T-helper 1 cell treated with Interleukin-12 subunit alpha and Interleukin-12 subunit beta and Interleukin-4 antibody, amounts not matched to agents 30 ng/mL and 1 ng/mL, for 36 hours (primary cell): ENCODE data around the gene DENND1C. TPM values are rescaled to one million over a fixed set of nuclear protein-coding genes. Genes with fewer than 3 reads are reported as not detected.

Source experiments
- intact Hi-C: fragments of 100-400 bp; cut with micrococcal nuclease; formaldehyde crosslinking; loops from one replicate; pipeline ENCODE4 v1.15.1; 2024
- total RNA-seq: library from RNA; stranded (reverse); gene quantifications from 2 replicates; pipeline ENCODE4 v1.2.3, GENCODE V29; 2022

The DENND1C gene
- total RNA-seq, 1 donor from 2014 or later, result 116 TPM

DNA sequence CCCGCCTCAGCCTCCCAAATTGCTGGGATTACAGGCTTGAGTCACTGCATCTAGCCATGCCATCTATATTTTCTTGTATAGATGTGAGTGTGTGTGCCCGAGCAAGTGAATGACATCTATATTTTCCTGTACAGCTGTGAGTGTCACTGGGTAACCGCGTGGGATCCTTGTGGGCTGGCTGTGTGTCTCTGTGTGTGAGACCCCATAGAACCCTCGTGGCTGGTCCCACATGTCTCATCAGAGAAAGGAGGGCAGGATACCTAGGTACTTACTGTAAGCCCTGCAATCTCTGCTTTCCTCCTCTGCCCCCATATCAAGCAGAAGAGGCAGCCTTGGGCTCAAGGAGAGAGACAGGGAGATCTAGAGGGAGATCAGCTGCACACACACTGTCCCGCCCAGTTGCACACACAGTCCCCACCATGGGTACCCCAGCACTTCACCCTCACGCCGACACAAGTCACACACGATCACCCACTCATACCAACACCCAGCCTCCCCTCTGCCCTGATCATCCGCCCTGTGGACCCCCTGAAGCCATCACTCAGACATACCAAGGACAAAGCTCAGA, 655 bp downstream of the DENND1C start:
- intact Hi-C loops, result loop anchor here (1.0 kb wide), 3 partner anchors 21 to 56 kb away; no protein-coding TSS in a partner anchor

DNA sequence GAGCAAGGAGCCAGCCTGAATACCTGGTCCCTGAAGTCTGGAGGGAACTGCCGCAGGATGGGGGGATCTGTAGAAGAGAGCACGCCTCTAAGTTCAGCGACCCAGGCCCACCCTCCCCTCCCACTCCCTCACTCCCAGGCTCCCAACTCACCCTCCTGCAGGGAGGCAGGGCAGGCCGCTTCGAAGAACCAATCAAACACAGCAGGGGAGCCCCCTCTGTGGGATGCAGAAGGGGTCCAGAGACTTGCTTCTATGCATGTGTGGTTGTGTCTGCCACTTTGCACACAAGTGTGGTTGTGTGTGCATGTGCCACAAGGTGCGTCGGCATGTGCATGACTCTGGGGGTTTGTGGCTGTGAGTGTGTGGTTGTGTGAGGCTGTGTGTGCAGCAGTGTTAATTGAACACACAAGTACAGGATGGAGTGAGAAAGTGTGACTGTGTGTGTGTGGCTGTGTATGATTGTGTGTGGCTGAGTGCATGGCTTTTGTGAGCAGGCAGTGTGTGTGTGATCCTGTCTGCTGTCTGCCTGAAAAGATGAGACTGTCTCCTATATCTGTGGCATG, 1.7 kb downstream of the DENND1C start:
- intact Hi-C loops, result no loop called here

DNA sequence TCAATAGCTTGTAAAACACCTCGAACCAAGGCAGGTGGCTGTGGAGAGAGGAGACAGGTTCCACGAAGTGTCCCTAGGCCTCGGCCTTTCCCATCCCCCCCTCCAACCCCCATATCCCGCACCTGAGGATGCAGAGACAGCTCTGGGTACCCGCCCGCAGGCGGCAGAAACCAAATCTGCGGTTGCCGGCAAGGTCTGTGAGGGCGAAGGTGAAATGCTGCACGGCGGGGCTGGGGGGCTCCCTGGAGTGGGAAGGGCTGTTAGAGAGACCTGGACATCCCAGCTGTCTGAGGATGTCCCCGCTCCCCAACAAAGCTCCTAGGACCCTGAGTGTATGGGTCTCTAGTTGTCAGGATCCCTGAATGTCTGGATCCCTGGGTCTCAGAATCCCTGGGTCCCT, 2.8 kb downstream of the DENND1C start:
- intact Hi-C loops, result no loop called here

DNA sequence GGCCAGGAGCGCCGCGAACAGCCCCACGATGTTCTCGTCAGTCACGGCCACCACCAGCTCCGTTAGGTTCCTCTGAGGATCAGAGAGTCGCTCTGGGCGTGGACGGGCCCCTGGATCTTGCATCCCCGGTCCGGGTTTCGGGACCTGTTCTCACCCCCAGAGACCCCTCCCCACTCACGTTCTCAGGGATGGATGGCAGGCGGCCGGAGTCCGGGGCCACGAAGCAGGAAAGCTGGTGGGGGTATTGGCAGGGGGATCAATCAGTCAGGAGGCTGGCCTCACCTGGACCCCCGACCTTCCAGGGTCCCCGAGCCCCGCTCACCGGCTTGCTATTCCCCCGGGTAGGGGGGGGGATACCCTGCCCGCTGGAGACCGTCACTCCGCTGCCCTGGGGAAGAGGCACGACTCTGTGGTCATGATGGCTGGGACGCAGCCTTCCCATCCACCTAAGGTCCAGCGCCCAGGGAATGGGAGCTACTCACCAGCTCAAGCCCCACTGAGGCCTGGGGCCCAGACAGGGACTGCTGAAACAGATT, 4.6 kb downstream of the DENND1C start:
- intact Hi-C loops, result loop anchor here (1.0 kb wide), 2 partner anchors 17 to 39 kb away; no protein-coding TSS in a partner anchor

DNA sequence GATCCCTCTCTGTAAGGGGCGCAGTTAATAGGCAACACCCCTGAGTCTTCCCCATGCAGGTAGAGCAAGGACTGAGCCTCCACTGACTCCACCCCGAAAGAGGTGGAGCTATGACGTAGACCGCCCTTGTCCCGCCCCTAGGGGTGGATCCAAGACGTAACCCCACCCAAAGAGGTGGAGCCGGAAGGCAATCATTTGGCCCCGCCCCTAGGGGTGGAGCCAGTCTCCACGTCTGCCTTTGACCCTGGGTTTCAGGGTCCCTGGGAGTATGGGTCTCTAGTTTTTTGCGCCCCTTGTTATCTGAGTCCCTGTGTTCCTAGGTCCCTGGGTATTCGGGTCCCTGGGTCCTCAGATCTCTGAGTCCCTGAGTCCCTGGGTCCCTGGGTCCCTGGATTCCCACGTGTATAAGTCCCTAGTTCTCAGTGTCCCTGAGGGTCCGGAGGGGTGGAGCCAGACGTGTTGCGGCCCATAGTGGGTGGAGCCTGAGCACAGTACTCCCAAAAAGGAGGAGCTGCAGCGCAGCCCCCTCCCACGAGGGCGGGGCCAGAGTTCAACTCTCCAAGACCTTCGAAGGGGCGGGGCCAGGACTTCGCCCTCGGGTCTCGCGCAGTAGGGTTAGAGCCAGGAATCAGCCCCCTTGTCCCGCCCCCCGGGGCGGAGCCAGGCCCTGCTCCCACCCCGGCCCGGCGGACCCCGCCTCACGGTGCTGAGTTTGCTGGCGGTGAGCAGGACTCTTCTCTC, 5.3 kb downstream of the DENND1C start:
- intact Hi-C loops, result loop anchor here (1.0 kb wide), 2 partner anchors 16 to 40 kb away; no protein-coding TSS in a partner anchor

GRCh38 chr19:6475321-6476108, 6.1 kb downstream of the DENND1C start:
- intact Hi-C loops, result loop anchor here (1.0 kb wide), 2 partner anchors 15 to 41 kb away; no protein-coding TSS in a partner anchor

- intact Hi-C loops, result no loop called here
Observed at GRCh38 chr19:6473647-6474046, 7.9 kb downstream of the DENND1C start.

- intact Hi-C loops, result no loop called here
Observed at GRCh38 chr19:6472713-6473112, 8.9 kb downstream of the DENND1C start.

DNA sequence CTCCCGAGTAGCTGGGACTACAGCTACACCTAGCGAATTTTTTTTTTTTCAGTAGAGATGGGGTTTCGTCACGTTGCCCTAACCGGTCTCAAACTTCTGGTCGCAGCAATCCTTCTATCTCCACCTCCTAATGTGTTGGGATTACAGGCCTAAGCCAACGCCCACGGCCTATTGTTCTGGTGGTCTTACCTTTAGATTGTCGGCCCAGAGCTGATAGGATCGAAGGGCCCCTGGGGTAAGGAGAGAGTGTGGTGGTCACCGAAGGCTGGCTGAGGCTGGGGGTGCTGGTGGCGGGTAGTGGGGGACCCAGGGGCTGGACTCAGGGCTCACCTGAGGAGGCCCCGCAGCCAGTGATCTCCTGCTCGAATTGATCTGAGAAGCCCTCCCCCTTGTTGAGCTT, 10.5 kb downstream of the DENND1C start:
- intact Hi-C loops, result no loop called here

DNA sequence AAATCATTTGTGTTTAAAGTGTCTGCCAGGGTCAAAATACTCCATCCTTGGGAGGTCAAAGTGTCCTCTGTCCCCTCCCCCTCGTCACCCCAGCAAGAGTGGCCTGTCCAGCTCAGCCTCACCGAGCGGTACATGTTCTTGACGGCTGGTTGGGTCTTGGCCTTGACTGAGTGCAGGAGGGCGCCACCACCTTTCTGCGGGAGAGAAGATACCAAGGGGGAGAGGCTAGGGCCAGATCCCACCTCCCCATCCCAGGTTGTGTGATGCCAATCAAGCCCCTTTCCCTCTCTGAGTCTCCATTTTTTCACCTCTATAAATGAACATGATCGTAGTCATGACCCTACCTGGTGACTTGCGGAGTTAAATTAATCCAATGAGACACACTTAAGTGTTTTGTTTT, 11.4 kb downstream of the DENND1C start:
- intact Hi-C loops, result no loop called here

DNA sequence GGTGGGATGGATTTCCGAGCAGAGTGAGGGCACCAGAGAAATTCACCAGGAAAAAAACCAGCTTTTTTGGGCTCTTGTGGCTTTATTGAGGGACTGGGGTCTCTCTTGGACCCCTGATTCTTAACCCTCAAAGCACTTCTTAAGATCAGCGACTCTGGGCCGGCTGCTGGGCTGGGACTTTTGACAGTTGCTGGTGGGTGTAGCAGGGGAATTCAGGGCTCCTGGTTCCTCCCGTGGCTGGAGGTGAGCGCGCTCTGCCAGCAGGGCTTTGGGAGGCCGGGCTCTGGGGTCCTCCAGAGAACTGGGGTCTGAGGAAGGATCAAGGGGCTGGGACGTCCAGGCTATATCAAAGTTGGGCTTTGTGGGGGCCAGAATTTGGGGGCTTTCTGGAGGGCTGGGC, 14.2 kb downstream of the DENND1C start:
- intact Hi-C loops, result no loop called here

- intact Hi-C loops, result no loop called here
Observed at GRCh38 chr19:6466526-6467248, 14.9 kb downstream of the DENND1C start.

- intact Hi-C loops, result no loop called here
Observed at GRCh38 chr19:6465663-6466062, 15.9 kb downstream of the DENND1C start.

GRCh38 chr19:6465006-6465405, 16.6 kb downstream of the DENND1C start:
- intact Hi-C loops, result no loop called here

DNA sequence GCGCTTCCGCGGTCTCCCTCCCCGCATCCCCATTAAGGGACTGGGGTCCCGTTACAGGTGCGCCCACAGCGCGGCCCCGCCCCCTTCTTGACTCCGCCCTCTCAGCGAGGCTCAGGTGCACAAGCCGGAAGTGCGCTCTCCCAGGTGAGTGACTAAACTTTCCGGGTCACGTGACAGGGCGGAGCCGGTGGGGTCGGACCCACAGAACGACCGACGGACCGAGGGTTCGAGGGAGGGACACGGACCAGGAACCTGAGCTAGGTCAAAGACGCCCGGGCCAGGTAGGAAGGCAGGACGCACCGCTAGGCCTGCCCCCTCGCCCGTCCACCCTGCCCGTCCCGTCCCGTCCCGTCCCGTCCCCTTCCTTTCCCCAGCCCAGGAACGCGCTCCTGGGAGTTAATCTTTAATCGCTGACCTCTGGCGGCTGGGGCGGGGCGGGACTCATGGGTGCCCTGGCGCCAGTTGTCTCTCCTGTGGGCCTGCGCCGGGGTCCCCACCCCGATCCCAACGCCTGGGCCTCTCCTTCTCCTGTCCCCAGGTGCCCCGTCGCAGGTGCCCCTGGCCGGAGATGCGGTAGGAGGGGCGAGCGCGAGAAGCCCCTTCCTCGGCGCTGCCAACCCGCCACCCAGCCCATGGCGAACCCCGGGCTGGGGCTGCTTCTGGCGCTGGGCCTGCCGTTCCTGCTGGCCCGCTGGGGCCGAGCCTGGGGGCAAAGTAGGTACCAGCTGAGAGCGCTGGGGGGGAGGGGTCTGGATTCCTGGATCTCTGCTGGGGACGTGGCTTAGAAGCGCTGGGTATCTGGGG, 17.3 kb downstream of the DENND1C start, which contains the start of gene CRB3:
Gene CRB3, plus strand, starts transcription at position 202 of the 804 bp plus-strand sequence. Its CDS starts 431 bp downstream, at position 633.
- intact Hi-C loops, result no loop called here

- intact Hi-C loops, result loop anchor here (1.0 kb wide), 13 partner anchors 16 to 403 kb away; partner anchors contain the start of genes ALKBH7, CLPP, DENND1C and GPR108
Observed at GRCh38 chr19:6460099-6460884, 21.3 kb downstream of the DENND1C start.

GRCh38 chr19:6459262-6460098, 22.1 kb downstream of the DENND1C start, which contains the start of gene SLC25A23:
SLC25A23 (minus strand) TSS chr19:6459792; CDS start chr19:6459628, 164 bp downstream.
- intact Hi-C loops, result loop anchor here (1.0 kb wide), 13 partner anchors 17 to 404 kb away; partner anchors contain the start of genes ALKBH7, CLPP, DENND1C and GPR108
